Measurements from ENCODE around the gene SNX4.

- TF ChIP-seq, protein P1, sequence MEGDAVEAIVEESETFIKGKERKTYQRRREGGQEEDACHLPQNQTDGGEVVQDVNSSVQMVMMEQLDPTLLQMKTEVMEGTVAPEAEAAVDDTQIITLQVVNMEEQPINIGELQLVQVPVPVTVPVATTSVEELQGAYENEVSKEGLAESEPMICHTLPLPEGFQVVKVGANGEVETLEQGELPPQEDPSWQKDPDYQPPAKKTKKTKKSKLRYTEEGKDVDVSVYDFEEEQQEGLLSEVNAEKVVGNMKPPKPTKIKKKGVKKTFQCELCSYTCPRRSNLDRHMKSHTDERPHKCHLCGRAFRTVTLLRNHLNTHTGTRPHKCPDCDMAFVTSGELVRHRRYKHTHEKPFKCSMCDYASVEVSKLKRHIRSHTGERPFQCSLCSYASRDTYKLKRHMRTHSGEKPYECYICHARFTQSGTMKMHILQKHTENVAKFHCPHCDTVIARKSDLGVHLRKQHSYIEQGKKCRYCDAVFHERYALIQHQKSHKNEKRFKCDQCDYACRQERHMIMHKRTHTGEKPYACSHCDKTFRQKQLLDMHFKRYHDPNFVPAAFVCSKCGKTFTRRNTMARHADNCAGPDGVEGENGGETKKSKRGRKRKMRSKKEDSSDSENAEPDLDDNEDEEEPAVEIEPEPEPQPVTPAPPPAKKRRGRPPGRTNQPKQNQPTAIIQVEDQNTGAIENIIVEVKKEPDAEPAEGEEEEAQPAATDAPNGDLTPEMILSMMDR (conservative IDR thresholded peaks at IDR 0.05; ENCODE audit: low read depth, low read length) = no peak
- TF ChIP-seq RFX5 (IDR thresholded peaks at IDR 0.05; ENCODE audit: low read depth, low read length) (no peak), POLR2A (IDR thresholded peaks at IDR 0.05; ENCODE audit: low read depth, low read length) (no peak), CEBPB (IDR thresholded peaks at IDR 0.05; ENCODE audit: low read depth, low read length) (no peak), SMC3 (IDR thresholded peaks at IDR 0.05; ENCODE audit: low read depth, low read length) (no peak), CHD1 (IDR thresholded peaks at IDR 0.05; ENCODE audit: low read depth, low read length) (no peak), RAD21 (IDR thresholded peaks at IDR 0.05; ENCODE audit: low read length) (no peak), FOS (IDR thresholded peaks at IDR 0.05; ENCODE audit: low read depth, low read length) (no peak), BHLHE40 (IDR thresholded peaks at IDR 0.05; ENCODE audit: low read depth, low read length) (no peak), USF2 (IDR thresholded peaks at IDR 0.05; ENCODE audit: low read depth, low read length) (no peak), MAFK (IDR thresholded peaks at IDR 0.05; ENCODE audit: low read depth, low read length) (no peak), MXI1 (IDR thresholded peaks at IDR 0.05; ENCODE audit: borderline replicate concordance, low read depth, low read length) (no peak)
Observed at GRCh38 chr3:125511420-125512118, 8.4 kb downstream of the SNX4 start.
